K562 (cell line): ENCODE results near the gene VSTM2B. TPM values are rescaled to one million over a fixed set of nuclear protein-coding genes. Genes with fewer than 3 reads are reported as not detected.

Experiments
- ATAC-seq: fragments of 200-7000 bp; cut with Tn5 transposase; 3 replicates; pipeline ENCODE4 v1.9.1; 2020; ENCODE audit warnings: moderate library complexity
- BruUV-seq: library from RNA; stranded (reverse); fragments of 400-500 nt; replicated peaks from 2 replicates; lab custom pipeline; 2021; lab: Mats Ljungman, UMichigan
- CTCF ChIA-PET: fragments of 300-600 bp; formaldehyde crosslinking; extraction: SDS; loops from one replicate; lab custom pipeline; 2021; ENCODE audit warnings: low intra/inter-chr PET ratio; lab: Yijun Ruan, JAX
- POLR2A ChIA-PET: fragments of 300-600, 350-650 bp; sonication (Branson Sonifier 250); formaldehyde crosslinking; extraction: SDS; loops from one replicate; lab custom pipeline; 2021; ENCODE audit warnings: antibody characterized with exemption, inconsistent platforms; lab: Yijun Ruan, JAX
- DNase-seq, 4 experiments: peaks; one replicate each; pipeline versions ENCODE4 v3.0.0 to v3.0.0-alpha.2; 2011 to 2018; ENCODE audit warnings: low spot score in 3 of 4, mixed read lengths in 3 of 4; ENCODE audit errors: extremely low read depth in 1 of 4
- FAIRE-seq: peaks from 2 replicates; lab custom pipeline; 2011; peaks lifted over from hg19 to GRCh38; lab: Jason Lieb, UNC
- H2AFZ ChIP-seq: 2 replicates; pipeline ENCODE4 v1.6.0; 2011; ENCODE audit warnings: low read depth, low read length, control low read depth, inconsistent platforms
- H3K27ac ChIP-seq: fragments of 200-600 bp; 3 replicates; pipeline ENCODE4 v1.8.0; 2011; ENCODE audit warnings: low read depth, mild to moderate bottlenecking, control low read depth, inconsistent platforms, low read length, moderate library complexity, mixed read lengths; ENCODE audit errors: extremely low read depth
- H3K27me3 ChIP-seq, 2 experiments: fragments of 300-600 bp in 1 of 2; 2 replicates in 1 of 2; 3 replicates in 1 of 2; pipeline versions ENCODE4 v1.6.0 to v1.8.0; 2011; ENCODE audit warnings: inconsistent platforms in 2 of 2, low read length in 2 of 2, mild to moderate bottlenecking in 1 of 2, mixed read lengths in 1 of 2, moderate library complexity in 1 of 2; ENCODE audit not compliant: control insufficient read depth in 2 of 2, insufficient read depth in 2 of 2
- H3K36me3 ChIP-seq: fragments of 300-600 bp; 3 replicates; pipeline ENCODE4 v1.8.0; 2011; ENCODE audit warnings: mild to moderate bottlenecking, low read length, inconsistent platforms; ENCODE audit not compliant: control insufficient read depth, insufficient read depth
- H3K4me1 ChIP-seq, 2 experiments: fragments of 200-600 bp in 1 of 2; replicated peaks in 1 of 2; 2 replicates in 1 of 2; 3 replicates in 1 of 2; pipeline versions ENCODE4 v1.5.1 to v1.8.0; 2011; ENCODE audit warnings: inconsistent platforms in 2 of 2, low read length in 2 of 2, mild to moderate bottlenecking in 1 of 2, mixed read lengths in 1 of 2, moderate library complexity in 1 of 2; ENCODE audit not compliant: control insufficient read depth in 2 of 2, insufficient read depth in 2 of 2
- H3K4me2 ChIP-seq: 2 replicates; pipeline ENCODE4 v1.6.1; 2011; ENCODE audit warnings: low read length, control low read depth, inconsistent platforms, mixed read lengths; ENCODE audit not compliant: insufficient read depth
- H3K4me3 ChIP-seq: fragments of 200-600 bp; sonication (generic), shearing (Covaris generic); 2 replicates; pipeline ENCODE4 v1.5.1; 2016; ENCODE audit warnings: control low read depth, inconsistent platforms
- H3K79me2 ChIP-seq: fragments of 200-600 bp; 3 replicates; pipeline ENCODE4 v1.8.0; 2011; ENCODE audit warnings: low read length, inconsistent platforms; ENCODE audit not compliant: control insufficient read depth, insufficient read depth
- H3K9ac ChIP-seq, 2 experiments: 2 replicates each; pipeline versions ENCODE4 v1.6.0 to v1.6.1; 2011; ENCODE audit warnings: low read depth in 2 of 2, low read length in 2 of 2, control low read depth in 1 of 2, inconsistent platforms in 1 of 2, mild to moderate bottlenecking in 1 of 2, mixed read lengths in 1 of 2; ENCODE audit not compliant: insufficient read depth in 1 of 2
- H3K9me1 ChIP-seq: one replicate; pipeline ENCODE4 v1.6.0; 2011; ENCODE audit warnings: inconsistent platforms, mild to moderate bottlenecking, low read length, moderate library complexity; ENCODE audit not compliant: control insufficient read depth, insufficient read depth
- H3K9me3 ChIP-seq: replicated peaks from 2 replicates; pipeline ENCODE4 v1.5.1; 2011; ENCODE audit warnings: low read depth, low read length, inconsistent platforms; ENCODE audit not compliant: control insufficient read depth, insufficient read depth
- H4K20me1 ChIP-seq: replicated peaks from 2 replicates; pipeline ENCODE4 v1.6.1; 2011; ENCODE audit warnings: low read length, inconsistent platforms, mixed read lengths; ENCODE audit not compliant: control insufficient read depth, insufficient read depth
- HES1 ChIP-seq: fragments of 450-650 bp; IDR thresholded peaks from 2 replicates; pipeline ENCODE4 v1.6.1; 2016; ENCODE audit warnings: low read depth, mild to moderate bottlenecking, moderate library complexity
- HOMEZ ChIP-seq: fragments of 250-450 bp; sonication (Bioruptor Pico); IDR thresholded peaks from 2 replicates; pipeline ENCODE4 v1.4.0; 2020; ENCODE audit warnings: mild to moderate bottlenecking, moderate library complexity
- MLLT1 ChIP-seq, 2 experiments: fragments of 450-650 bp; IDR thresholded peaks; 2 replicates each; pipeline ENCODE4 v1.6.1; 2016
- THRAP3 ChIP-seq: fragments of 450-650 bp; IDR thresholded peaks from 2 replicates; pipeline ENCODE4 v1.6.1; 2016; ENCODE audit warnings: mild to moderate bottlenecking, inconsistent platforms, borderline replicate concordance
- THRB ChIP-seq: fragments of 450-650 bp; formaldehyde crosslinking; conservative IDR thresholded peaks from 2 replicates; pipeline ENCODE4 v1.4.0; 2022; ENCODE audit warnings: mild to moderate bottlenecking, missing genetic modification characterization
- UBTF ChIP-seq, 2 experiments: IDR thresholded peaks; 2 replicates each; pipeline ENCODE4 v1.6.1; 2012; ENCODE audit warnings: improper control_type of control experiment in 2 of 2, low read depth in 2 of 2, low read length in 2 of 2, borderline replicate concordance in 1 of 2
- WGBS: fragments of 100-300 bp; shearing (Covaris generic); methylation state at CpG from one replicate; pipeline ENCODE4 v1.1.6; 2016; ENCODE audit warnings: low coverage, mixed read lengths; ENCODE audit not compliant: insufficient coverage; ENCODE audit errors: missing lambda C conversion rate; 5-methylcytosine and 5-hydroxymethylcytosine counted together
- in situ Hi-C: fragments of 300-500 bp; cut with MboI; formaldehyde crosslinking; loops from 4 replicates; pipeline ENCODE4 v1.15.0; 2018; ENCODE audit warnings: inconsistent platforms, mixed read lengths
- intact Hi-C: fragments of 100-400 bp; cut with micrococcal nuclease; formaldehyde crosslinking; loops from 2 replicates; pipeline ENCODE4 v1.14.2; 2022
- polyA plus RNA-seq, 8 experiments: library from polyadenylated mRNA; depleted of rRNA in 4 of 8; stranded (reverse) in 5 of 8; unstranded in 3 of 8; fragments of >200 nt; fragmentation: Nextera tagmentation in 2 of 8; fragmentation: Illumina TruSeq in 1 of 8; extraction: Ambion mirVana in 2 of 8; extraction: Trizol in 1 of 8; gene quantifications; 2 replicates each; pipeline versions ENCODE4 v1.2.1 to v1.2.3, GENCODE V29; 2011 to 2014; ENCODE audit warnings: inconsistent platforms in 1 of 8, missing spikeins in 1 of 8
- total RNA-seq, 7 experiments: library from RNA; depleted of rRNA in 6 of 7; stranded (reverse); fragments of >200 nt in 6 of 7; fragmentation: Illumina TruSeq in 2 of 7; extraction: Trizol in 2 of 7; gene quantifications; 2 replicates each; pipeline versions ENCODE4 v1.2.1 to v1.2.3, GENCODE V29; 2011 to 2021; ENCODE audit warnings: low replicate concordance in 1 of 7

VSTM2B gene
- total and polyA plus RNA-seq, 9 of the 15 experiments (the other 6 are each of a cell fraction or from before 2014, with no cell fraction given): not detected

- POLR2A ChIA-PET: interaction anchor here (0.6 to 1.3 kb wide), 2 partner anchors 17 to 182 kb away, joined by 3 read pairs; no protein-coding TSS in a partner anchor
- TF ChIP-seq UBTF (IDR thresholded peaks at IDR 0.05; ENCODE audit: borderline replicate concordance in 1 of 2, low read depth in 2 of 2, low read length in 2 of 2): no peak
- Histone ChIP-seq H3K27me3 (peaks cover 8 to 30% of the 10 kb centered on the region in 2 experiments; a peak in 3 of 5 replicates), H3K4me2 (no peak overlapping the region), H3K4me3 (no peak overlapping the region), H4K20me1 (no peaks in the 10 kb centered on the region), H3K9me3 (no peaks in the 10 kb centered on the region), H2AFZ (no peak overlapping the region), H3K9ac (no peak overlapping the region), H3K4me1 (no peaks in the 10 kb centered on the region), H3K9me1 (no peaks in the 10 kb centered on the region), H3K27ac (no peak overlapping the region), H3K79me2 (no peaks in the 10 kb centered on the region), H3K36me3 (no peaks in the 10 kb centered on the region)
- BruUV-seq: no TSS peak
- intact Hi-C loops: no loop called here
- in situ Hi-C loops: no loop called here
- no peak for ATAC-seq
- CTCF ChIA-PET: no interaction called here
- 1% methylated on average over 9 of the region's 9 CpGs for WGBS
- no peak for FAIRE-seq
- no peak for DNase-seq
Observed at GRCh38 chr19:29539131-29539530, 13.3 kb downstream of the VSTM2B start.

GRCh38 chr19:29539670-29540069 lies 13.9 kb downstream of the VSTM2B start:
- Histone ChIP-seq H3K27ac (no peak overlapping the region), H3K4me1 (no peaks in the 10 kb centered on the region), H3K79me2 (no peaks in the 10 kb centered on the region), H3K27me3 (peaks cover 8 to 28% of the 10 kb centered on the region in 2 experiments; a peak in 3 of 5 replicates), H3K9me1 (no peaks in the 10 kb centered on the region), H2AFZ (no peak overlapping the region), H3K4me3 (no peak overlapping the region), H3K36me3 (no peaks in the 10 kb centered on the region), H3K4me2 (no peak overlapping the region), H4K20me1 (no peaks in the 10 kb centered on the region), H3K9ac (no peak overlapping the region), H3K9me3 (no peaks in the 10 kb centered on the region)
- ATAC-seq (no peak), DNase-seq (no peak), FAIRE-seq (no peak)
- WGBS: 0% methylated on average over 5 of the region's 6 CpGs
- BruUV-seq: no TSS peak
- CTCF ChIA-PET: no interaction called here
- intact Hi-C loops (no loop called here), in situ Hi-C loops (no loop called here)
- POLR2A ChIA-PET: interaction anchor here (0.5 to 1.3 kb wide), 2 partner anchors 16 to 153 kb away, joined by 3 to 4 read pairs; no protein-coding TSS in a partner anchor
- TF ChIP-seq HOMEZ (CRISPR knock-in tag): no peak
- no peak for TF ChIP-seq MLLT1 (IDR thresholded peaks at IDR 0.05)
- TF ChIP-seq THRAP3: no peak
- TF ChIP-seq HES1: no peak
- TF ChIP-seq THRB (CRISPR knock-in tag): no peak
